HG03342 (cell line): ENCODE measurements around the gene AACS.
"Not testable (repeated sequence)": the region's sequence is repeated elsewhere in the genome, so short reads cannot be mapped to it uniquely, and the experiment has no call there.

Source experiments
- ATAC-seq: cut with Tn5 transposase; IDR thresholded peaks from one replicate; pipeline ENCODE4 v1.9.1; 2021; ENCODE audit warnings: mild to moderate bottlenecking, moderate library complexity; ENCODE audit not compliant: unreplicated experiment

Gene AACS

GRCh38 chr12:125122668-125123067 lies 57.4 kb downstream of the AACS start:
- no peak for ATAC-seq

GRCh38 chr12:125124320-125124966 lies 59.2 kb downstream of the AACS start:
- ATAC-seq: no peak

GRCh38 chr12:125125271-125125670 lies 60.0 kb downstream of the AACS start:
- ATAC-seq: no peak

- ATAC-seq: no peak
Measured at GRCh38 chr12:125128439-125129178, 63.4 kb downstream of the AACS start.

- ATAC-seq: no peak
Measured at GRCh38 chr12:125129179-125129571, 63.9 kb downstream of the AACS start.

GRCh38 chr12:125129591-125130255 lies 64.5 kb downstream of the AACS start:
- no peak for ATAC-seq

GRCh38 chr12:125131958-125132357 lies 66.7 kb downstream of the AACS start:
- ATAC-seq: no peak

- ATAC-seq: no peak
Measured at GRCh38 chr12:125132698-125133400, 67.6 kb downstream of the AACS start.

GRCh38 chr12:125133616-125134015 lies 68.4 kb downstream of the AACS start:
- ATAC-seq: no peak

GRCh38 chr12:125134576-125134975 lies 69.3 kb downstream of the AACS start:
- no peak for ATAC-seq

GRCh38 chr12:125135906-125136305 lies 70.7 kb downstream of the AACS start:
- no peak for ATAC-seq

- no peak for ATAC-seq
Measured at GRCh38 chr12:125136702-125137101, 71.5 kb downstream of the AACS start.

- no peak for ATAC-seq
Measured at GRCh38 chr12:125137766-125138344, 72.6 kb downstream of the AACS start.

GRCh38 chr12:125140279-125141209 lies 75.3 kb downstream of the AACS start:
- ATAC-seq: no peak

GRCh38 chr12:125141210-125141573 lies 76.0 kb downstream of the AACS start:
- not testable (repeated sequence) for ATAC-seq

GRCh38 chr12:125142601-125143000 lies 77.4 kb downstream of the AACS start:
- no peak for ATAC-seq

- ATAC-seq: no peak
Measured at GRCh38 chr12:125143491-125143890, 78.3 kb downstream of the AACS start.

GRCh38 chr12:125145196-125145595 lies 80.0 kb downstream of the AACS start:
- ATAC-seq: no peak

GRCh38 chr12:125148316-125148715 lies 83.1 kb downstream of the AACS start:
- no peak for ATAC-seq
